Measurements from ENCODE around the gene TSPEAR. TPM values are rescaled to one million over a fixed set of nuclear protein-coding genes. Genes with fewer than 3 reads are reported as not detected.

The TSPEAR gene
- total RNA-seq, 2 experiments from 2014 or later = not detected

DNA sequence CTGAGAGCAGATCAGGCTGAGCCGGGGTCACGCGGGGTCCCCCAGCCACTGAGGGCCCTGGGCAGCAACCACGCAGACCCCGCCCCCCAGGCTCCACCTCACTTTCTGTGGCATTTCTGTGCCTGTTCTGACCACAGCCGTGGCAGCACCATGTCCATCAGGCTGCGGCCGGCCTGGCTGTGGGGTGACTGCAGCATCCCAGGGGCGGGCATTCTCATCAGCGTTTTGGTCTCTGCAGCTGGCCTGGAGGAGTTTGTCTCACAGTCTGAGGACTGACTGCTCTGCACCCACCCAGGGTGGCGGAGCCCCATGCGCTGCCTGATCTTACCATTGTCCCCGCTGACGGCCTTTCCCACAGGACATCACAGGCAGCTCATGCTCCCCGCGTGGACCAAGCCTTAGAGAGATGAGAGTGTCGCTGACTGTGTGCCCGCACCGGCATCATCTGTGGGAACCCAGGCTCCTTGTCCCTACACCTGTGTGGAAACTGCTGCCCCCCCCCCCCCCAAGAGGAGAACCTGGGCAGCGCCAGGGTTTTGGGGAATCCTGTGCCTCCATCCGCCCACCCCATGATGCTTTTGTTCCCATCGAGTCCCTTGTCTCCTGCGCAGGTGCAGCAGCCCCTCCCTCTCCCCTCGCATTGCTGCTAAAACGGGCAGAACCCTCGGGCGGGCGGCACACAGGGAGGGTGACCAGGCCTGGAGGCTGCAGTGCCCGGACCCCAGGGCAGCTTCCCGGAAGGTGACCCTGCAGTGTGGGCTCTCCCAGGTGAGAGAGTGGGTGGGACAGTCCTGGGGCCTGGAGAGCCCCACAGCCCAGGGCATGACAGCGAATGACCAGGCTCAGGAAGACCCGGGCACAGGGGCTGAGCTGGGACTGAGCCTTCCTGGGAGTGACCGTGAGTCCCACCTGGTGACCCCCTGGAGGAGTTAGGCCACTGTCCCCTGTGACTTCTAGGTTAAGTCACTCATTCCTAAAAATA is 173.2 kb downstream of the TSPEAR start:
- H3K4me2 ChIP-seq (ENCODE audit: low read length) = no peak overlapping the region
- POLR2A ChIA-PET = no interaction called here
- no peak for DNase-seq (ENCODE audit: low spot score)
- no peaks in the 10 kb centered on the region for H4K20me1 ChIP-seq (ENCODE audit: insufficient read depth, low read length)
- peaks cover 6% of the 10 kb centered on the region; the same call in 1 of the 2 replicates for H3K9me3 ChIP-seq (ENCODE audit: low read length)
- H3K4me3 ChIP-seq (ENCODE audit: low read depth, low read length, poor library complexity, severe bottlenecking) = no peak overlapping the region
- no TSS peak for BruUV-seq (replicated peaks)
- H3K36me3 ChIP-seq (ENCODE audit: insufficient read depth, low read length) = no peaks in the 10 kb centered on the region
- H3K79me2 ChIP-seq (ENCODE audit: insufficient read depth, low read depth, low read length) = no peaks in the 10 kb centered on the region
- no peaks in the 10 kb centered on the region for H3K9me2 ChIP-seq (ENCODE audit: insufficient read depth, low read length)
- intact Hi-C loops (cut with micrococcal nuclease; ENCODE audit: unreplicated experiment) = no loop called here
- CTCF ChIA-PET (ENCODE audit: unreplicated experiment) = no interaction called here
- TF ChIP-seq, protein P1, sequence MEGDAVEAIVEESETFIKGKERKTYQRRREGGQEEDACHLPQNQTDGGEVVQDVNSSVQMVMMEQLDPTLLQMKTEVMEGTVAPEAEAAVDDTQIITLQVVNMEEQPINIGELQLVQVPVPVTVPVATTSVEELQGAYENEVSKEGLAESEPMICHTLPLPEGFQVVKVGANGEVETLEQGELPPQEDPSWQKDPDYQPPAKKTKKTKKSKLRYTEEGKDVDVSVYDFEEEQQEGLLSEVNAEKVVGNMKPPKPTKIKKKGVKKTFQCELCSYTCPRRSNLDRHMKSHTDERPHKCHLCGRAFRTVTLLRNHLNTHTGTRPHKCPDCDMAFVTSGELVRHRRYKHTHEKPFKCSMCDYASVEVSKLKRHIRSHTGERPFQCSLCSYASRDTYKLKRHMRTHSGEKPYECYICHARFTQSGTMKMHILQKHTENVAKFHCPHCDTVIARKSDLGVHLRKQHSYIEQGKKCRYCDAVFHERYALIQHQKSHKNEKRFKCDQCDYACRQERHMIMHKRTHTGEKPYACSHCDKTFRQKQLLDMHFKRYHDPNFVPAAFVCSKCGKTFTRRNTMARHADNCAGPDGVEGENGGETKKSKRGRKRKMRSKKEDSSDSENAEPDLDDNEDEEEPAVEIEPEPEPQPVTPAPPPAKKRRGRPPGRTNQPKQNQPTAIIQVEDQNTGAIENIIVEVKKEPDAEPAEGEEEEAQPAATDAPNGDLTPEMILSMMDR (conservative IDR thresholded peaks at IDR 0.05; ENCODE audit: low read length) = no peak
- TF ChIP-seq EZH2phosphoT487 (IDR thresholded peaks at IDR 0.05; ENCODE audit: borderline replicate concordance, low read depth, low read length) = no peak
- no peak overlapping the region for H3K27ac ChIP-seq (ENCODE audit: low read depth, low read length, poor library complexity, severe bottlenecking)
- H3K4me1 ChIP-seq (ENCODE audit: insufficient read depth, low read length, poor library complexity, severe bottlenecking) = no peaks in the 10 kb centered on the region
- no peak overlapping the region for H2AFZ ChIP-seq (ENCODE audit: low read length)

DNA sequence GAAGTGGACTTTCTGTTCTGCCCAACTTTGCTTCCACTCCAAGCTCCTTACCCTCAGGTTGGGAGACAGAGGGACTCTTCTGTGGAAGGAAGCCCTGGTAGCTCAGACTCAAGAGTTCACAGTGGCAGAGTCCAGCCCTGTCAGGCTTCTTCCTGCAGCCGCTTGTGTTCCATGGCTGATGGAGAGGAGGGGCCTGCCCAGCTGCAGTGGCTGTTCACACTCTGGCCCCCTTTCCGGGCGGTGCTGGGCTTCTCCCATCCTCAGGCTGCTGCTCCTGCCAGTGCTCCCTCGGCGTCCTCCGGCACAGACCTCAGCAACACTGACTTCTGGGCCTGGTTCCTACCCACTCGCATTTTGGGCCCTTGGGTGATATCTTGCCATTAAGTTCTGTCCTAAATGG is 175.4 kb downstream of the TSPEAR start:
- no peak overlapping the region for H3K27ac ChIP-seq (ENCODE audit: low read depth, low read length, poor library complexity, severe bottlenecking)
- H2AFZ ChIP-seq (ENCODE audit: low read length) = no peak overlapping the region
- no peak overlapping the region for H3K4me2 ChIP-seq (ENCODE audit: low read length)
- H3K4me3 ChIP-seq (ENCODE audit: low read depth, low read length, poor library complexity, severe bottlenecking) = no peak overlapping the region
- no TSS peak for BruUV-seq (replicated peaks)
- intact Hi-C loops (cut with micrococcal nuclease; ENCODE audit: unreplicated experiment) = no loop called here
- no peaks in the 10 kb centered on the region for H3K36me3 ChIP-seq (ENCODE audit: insufficient read depth, low read length)
- no peaks in the 10 kb centered on the region for H4K20me1 ChIP-seq (ENCODE audit: insufficient read depth, low read length)
- DNase-seq (ENCODE audit: low spot score) = no peak
- ChIA-PET POLR2A (no interaction called here), CTCF (ENCODE audit: unreplicated experiment) (no interaction called here)
- H3K9me2 ChIP-seq (ENCODE audit: insufficient read depth, low read length) = no peaks in the 10 kb centered on the region
- H3K79me2 ChIP-seq (ENCODE audit: insufficient read depth, low read depth, low read length) = no peaks in the 10 kb centered on the region
- TF ChIP-seq EZH2phosphoT487 (IDR thresholded peaks at IDR 0.05; ENCODE audit: borderline replicate concordance, low read depth, low read length) = no peak
- TF ChIP-seq, protein P1 (conservative IDR thresholded peaks at IDR 0.05; ENCODE audit: low read length) = no peak
- H3K4me1 ChIP-seq (ENCODE audit: insufficient read depth, low read length, poor library complexity, severe bottlenecking) = no peaks in the 10 kb centered on the region
- H3K9me3 ChIP-seq (ENCODE audit: low read length) = no peaks in the 10 kb centered on the region

DNA sequence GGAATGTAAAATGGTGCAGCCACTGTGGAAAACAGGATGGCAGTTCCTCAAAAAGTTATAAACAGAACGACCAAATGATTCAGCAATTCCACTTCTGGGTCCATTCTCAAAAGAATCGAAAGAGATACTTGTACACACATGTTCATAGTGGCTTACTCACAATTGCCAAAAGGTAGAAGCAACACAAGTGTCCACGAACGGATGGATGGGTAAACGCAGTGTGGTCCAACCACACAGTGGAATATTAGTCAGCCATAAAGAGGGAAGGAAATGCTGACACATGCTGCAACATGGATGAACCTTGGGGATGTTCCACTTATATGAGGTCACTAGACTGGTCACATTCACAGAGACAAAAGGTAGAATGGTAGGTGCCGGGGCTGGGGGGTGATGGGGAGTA is 176.7 kb downstream of the TSPEAR start:
- no peak overlapping the region for H3K27ac ChIP-seq (ENCODE audit: low read depth, low read length, poor library complexity, severe bottlenecking)
- no peaks in the 10 kb centered on the region for H3K9me3 ChIP-seq (ENCODE audit: low read length)
- H3K4me1 ChIP-seq (ENCODE audit: insufficient read depth, low read length, poor library complexity, severe bottlenecking) = no peaks in the 10 kb centered on the region
- H3K79me2 ChIP-seq (ENCODE audit: insufficient read depth, low read depth, low read length) = no peaks in the 10 kb centered on the region
- no peak overlapping the region for H3K4me3 ChIP-seq (ENCODE audit: low read depth, low read length, poor library complexity, severe bottlenecking)
- intact Hi-C loops (cut with micrococcal nuclease; ENCODE audit: unreplicated experiment) = no loop called here
- H3K36me3 ChIP-seq (ENCODE audit: insufficient read depth, low read length) = no peaks in the 10 kb centered on the region
- H4K20me1 ChIP-seq (ENCODE audit: insufficient read depth, low read length) = no peaks in the 10 kb centered on the region
- CTCF ChIA-PET (ENCODE audit: unreplicated experiment) = no interaction called here
- no peaks in the 10 kb centered on the region for H3K9me2 ChIP-seq (ENCODE audit: insufficient read depth, low read length)
- no peak for TF ChIP-seq EZH2phosphoT487 (IDR thresholded peaks at IDR 0.05; ENCODE audit: borderline replicate concordance, low read depth, low read length)
- TF ChIP-seq, protein P1 (conservative IDR thresholded peaks at IDR 0.05; ENCODE audit: low read length) = no peak
- POLR2A ChIA-PET = no interaction called here
- H2AFZ ChIP-seq (ENCODE audit: low read length) = no peak overlapping the region
- no peak overlapping the region for H3K4me2 ChIP-seq (ENCODE audit: low read length)
- BruUV-seq (replicated peaks) = no TSS peak
- DNase-seq (ENCODE audit: low spot score) = no peak

All from OCI-LY7 (cell line).